ENCODE measurements around the gene SNED1.

Gene SNED1

GRCh38 chr2:241030883-241031282 is 32.5 kb downstream of the SNED1 start:
- DNase-seq: no peak

GRCh38 chr2:241031436-241032165 is 33.2 kb downstream of the SNED1 start:
- DNase-seq: no peak

GRCh38 chr2:241033336-241033987 is 35.0 kb downstream of the SNED1 start:
- no peak for DNase-seq

GRCh38 chr2:241033994-241034393 is 35.6 kb downstream of the SNED1 start:
- DNase-seq: no peak

- DNase-seq: no peak
These were observed 36.2 kb downstream of the SNED1 start for GRCh38 chr2:241034490-241035141.

- no peak for DNase-seq
These were observed 36.9 kb downstream of the SNED1 start for GRCh38 chr2:241035142-241035817.

GRCh38 chr2:241035818-241036396 is 37.5 kb downstream of the SNED1 start:
- DNase-seq: no peak

GRCh38 chr2:241036397-241036963 is 38.1 kb downstream of the SNED1 start:
- no peak for DNase-seq

- no peak for DNase-seq
These were observed 38.6 kb downstream of the SNED1 start for GRCh38 chr2:241036964-241037421.

GRCh38 chr2:241037498-241037897 is 39.1 kb downstream of the SNED1 start:
- DNase-seq: no peak

GRCh38 chr2:241038374-241039180 is 40.2 kb downstream of the SNED1 start:
- DNase-seq: no peak

GRCh38 chr2:241039416-241039815 is 41.0 kb downstream of the SNED1 start:
- no peak for DNase-seq

GRCh38 chr2:241040081-241040803 is 41.8 kb downstream of the SNED1 start:
- no peak for DNase-seq

- DNase-seq: no peak
These were observed 43.3 kb downstream of the SNED1 start for GRCh38 chr2:241041589-241042158.

- no peak for DNase-seq
These were observed 45.2 kb downstream of the SNED1 start for GRCh38 chr2:241043581-241043980.

GRCh38 chr2:241047253-241048010 is 49.0 kb downstream of the SNED1 start:
- DNase-seq: no peak

GRCh38 chr2:241048149-241048948 is 49.9 kb downstream of the SNED1 start:
- DNase-seq: no peak

GRCh38 chr2:241048949-241049343 is 50.5 kb downstream of the SNED1 start:
- no peak for DNase-seq

Data from inflammatory macrophage treated with lipopolysaccharide for 1 hour (primary cell).